ENCODE results near the gene SMAD9.

The SMAD9 gene

DNA sequence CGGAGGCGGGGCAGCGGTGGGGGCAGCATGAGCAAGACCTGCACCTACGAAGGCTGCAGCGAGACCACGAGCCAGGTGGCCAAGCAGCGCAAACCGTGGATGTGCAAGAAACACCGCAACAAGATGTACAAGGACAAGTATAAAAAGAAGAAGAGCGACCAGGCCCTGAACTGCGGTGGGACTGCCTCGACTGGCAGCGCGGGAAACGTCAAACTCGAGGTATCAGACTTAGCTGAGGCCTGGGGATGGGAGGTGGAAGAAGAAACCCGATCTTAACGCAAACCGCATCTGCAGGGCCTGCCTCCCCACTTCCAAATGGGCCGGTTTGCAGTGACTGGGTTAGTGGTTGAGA, 100.3 kb downstream of the SMAD9 start:
- no peak for DNase-seq (ENCODE audit: extremely low read depth in 1 of 2, low read depth in 1 of 2)

- DNase-seq (ENCODE audit: extremely low read depth in 1 of 2, low read depth in 1 of 2), result peak; percentile 75 to 89
Observed at GRCh38 chr13:36818804-36819738, 101.0 kb downstream of the SMAD9 start, which contains the start of gene RFXAP. Gene RFXAP (plus strand): TSS chr13:36819222. CDS start chr13:36819358, 136 bp downstream.

DNA sequence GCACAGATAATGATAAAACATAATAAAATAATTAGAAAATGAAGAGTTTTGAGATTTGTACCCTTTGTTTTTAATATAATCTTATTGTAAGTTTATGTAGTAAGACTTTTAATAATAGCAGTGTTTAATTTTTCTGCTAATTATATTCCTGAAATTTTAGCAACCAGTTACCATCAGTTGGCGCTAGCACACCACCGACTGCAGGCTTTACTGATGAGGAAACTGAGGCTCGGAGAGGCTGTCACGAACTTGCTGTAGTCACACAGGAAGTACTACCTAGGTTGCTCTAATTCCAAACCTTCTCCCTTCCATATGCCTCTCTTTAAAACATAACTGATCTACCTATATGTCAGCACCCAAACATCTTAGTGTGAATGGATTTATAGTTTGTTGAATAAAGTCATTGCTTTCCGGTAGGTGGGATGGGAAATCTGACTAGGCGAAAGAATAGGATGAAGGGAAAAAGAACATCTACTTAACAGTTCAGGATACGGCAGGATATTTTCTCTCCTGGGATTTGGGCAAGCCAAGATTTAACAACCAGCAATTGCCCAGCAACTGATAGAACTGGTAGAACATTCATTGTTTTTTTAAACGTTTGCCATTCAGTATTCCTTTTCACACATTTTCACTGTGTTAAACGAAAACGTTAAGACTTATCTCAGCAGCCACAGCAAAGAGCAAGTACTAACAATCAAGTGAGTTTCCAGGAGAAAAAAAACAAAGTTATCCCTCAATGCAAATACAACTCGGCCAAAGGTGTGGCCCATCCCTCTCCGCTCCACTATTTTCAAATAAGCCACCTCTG, 101.8 kb downstream of the SMAD9 start:
- DNase-seq (ENCODE audit: extremely low read depth in 1 of 2, low read depth in 1 of 2), result no peak

DNA sequence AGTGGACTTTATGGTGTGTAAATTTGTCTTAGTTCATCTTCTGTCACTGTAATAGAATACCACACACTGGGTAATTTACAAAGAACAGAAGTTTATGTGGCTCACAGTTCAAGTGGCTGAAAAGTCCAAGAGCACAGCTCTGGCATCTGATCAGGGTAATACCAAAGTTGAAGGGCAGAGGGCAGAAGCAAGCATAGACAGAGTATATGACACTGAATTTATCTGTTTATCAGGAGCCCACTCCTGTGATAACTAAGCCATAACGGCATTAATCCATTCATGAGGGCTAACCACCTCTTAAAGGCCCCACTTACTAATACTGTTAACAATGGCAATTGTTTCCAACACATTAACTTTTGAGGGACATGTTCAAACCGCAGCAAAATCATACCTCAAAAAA, 105.0 kb downstream of the SMAD9 start:
- no peak for DNase-seq (ENCODE audit: extremely low read depth in 1 of 2, low read depth in 1 of 2)

GRCh38 chr13:36814465-36814864, 105.6 kb downstream of the SMAD9 start:
- no peak for DNase-seq (ENCODE audit: extremely low read depth in 1 of 2, low read depth in 1 of 2)

DNA sequence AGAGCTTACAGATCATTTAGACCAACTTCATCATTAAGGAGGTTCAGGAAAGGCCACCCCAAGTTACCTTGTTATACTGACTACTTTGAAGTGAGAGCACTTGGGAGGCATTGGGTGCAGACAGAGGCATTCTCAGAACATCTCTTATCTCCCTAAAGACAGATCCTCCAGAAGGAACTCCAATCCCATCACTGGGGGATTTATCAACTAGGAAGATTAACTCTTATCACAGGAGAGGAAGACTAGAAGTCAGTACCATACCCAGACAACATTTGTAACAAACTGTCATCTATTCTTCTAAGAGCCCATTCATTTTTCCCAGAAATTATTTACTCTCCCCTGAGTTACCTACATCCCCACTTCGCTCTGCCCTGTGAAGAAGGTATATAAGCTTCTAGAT, 106.8 kb downstream of the SMAD9 start:
- DNase-seq (ENCODE audit: extremely low read depth in 1 of 2, low read depth in 1 of 2), result no peak

DNA sequence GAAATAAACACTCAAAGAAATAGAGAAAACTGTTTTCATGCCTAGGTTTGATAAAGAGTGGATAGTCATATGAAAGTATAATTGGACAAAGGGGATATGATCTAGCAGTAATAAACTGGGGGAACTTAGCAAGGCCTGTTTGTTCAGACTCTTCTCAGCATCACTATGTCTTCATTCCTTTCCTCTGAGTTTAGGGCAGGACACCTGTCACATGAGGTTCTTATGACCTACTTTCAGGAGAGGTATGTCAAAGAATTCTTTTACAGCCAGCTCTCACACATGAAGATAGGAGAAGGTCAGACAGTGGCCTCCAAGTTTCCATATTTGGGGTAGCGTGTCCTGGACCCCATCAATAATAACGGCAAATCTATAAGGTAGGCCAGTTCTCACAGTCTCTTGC, 112.4 kb downstream of the SMAD9 start:
- no peak for DNase-seq (ENCODE audit: extremely low read depth in 1 of 2, low read depth in 1 of 2)

DNA sequence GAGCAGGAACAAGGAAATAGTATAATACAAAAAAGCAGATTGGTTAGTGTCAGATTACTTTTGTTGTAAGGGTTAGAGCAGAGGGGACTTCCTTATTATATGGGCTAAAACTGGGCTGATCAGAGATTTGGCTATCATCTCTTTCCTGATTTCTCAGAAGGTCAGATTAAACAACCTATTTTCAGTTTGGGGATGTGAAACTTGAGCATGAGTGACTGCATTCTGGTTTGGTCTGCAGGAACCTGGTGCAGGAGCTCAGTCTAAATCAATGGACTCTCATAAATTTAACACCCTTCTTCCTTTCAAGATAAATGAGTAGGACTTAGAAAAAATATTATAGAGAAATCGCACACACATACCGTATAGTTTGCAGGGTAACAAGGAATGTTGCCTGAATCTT, 113.9 kb downstream of the SMAD9 start:
- no peak for DNase-seq (ENCODE audit: extremely low read depth in 1 of 2, low read depth in 1 of 2)

DNA sequence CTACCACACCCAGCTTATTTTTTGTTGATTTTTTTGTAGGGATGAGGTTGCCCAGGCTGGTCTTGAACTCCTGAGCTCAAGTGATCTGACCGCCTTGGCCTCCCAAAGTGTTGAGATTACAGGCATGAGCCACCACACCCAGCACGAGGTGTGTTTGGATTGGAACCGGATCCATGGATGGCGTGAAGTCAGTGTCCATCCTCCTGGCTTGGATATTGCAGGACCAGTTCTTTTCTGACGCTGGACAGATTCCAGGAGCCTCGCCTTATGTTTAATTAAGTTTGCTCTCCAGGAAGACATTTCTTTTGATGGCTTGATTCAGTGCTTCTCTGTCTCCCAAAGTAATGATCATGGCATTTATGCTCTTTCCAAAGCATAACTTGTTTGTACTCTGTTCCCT, 115.5 kb downstream of the SMAD9 start:
- DNase-seq (ENCODE audit: extremely low read depth in 1 of 2, low read depth in 1 of 2), result no peak

DNA sequence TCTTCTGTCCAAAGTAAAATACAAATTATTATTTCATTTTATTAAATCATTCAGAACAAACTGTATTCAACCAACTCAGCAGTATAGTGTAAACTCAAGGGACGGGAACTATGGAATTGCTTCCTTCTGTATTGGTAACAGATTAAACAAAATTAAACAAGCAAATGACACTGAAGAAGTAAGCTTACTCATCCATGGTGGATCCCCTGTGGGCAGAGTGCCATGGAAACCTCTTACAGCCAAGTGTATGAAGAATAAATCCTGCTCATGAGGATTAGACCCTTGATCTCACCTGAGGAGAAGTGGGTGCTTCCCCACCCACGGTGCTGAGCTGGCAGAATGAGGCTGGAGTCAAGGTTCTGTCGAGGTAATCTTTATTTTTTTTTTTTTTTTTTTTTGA, 119.0 kb downstream of the SMAD9 start:
- DNase-seq (ENCODE audit: extremely low read depth in 1 of 2, low read depth in 1 of 2), result no peak

- no peak for DNase-seq (ENCODE audit: extremely low read depth in 1 of 2, low read depth in 1 of 2)
Observed at GRCh38 chr13:36796052-36796451, 124.0 kb downstream of the SMAD9 start.

GRCh38 chr13:36795463-36795862, 124.6 kb downstream of the SMAD9 start:
- DNase-seq (ENCODE audit: extremely low read depth in 1 of 2, low read depth in 1 of 2), result no peak
